Activated T-cell treated with anti-CD3 and anti-CD28 coated beads, Interleukin-2, amount 50 U/mL, for 24 hours (primary cell): ENCODE data around the gene NLRP6.
"Not testable (repeated sequence)": the region's sequence is repeated elsewhere in the genome, so short reads cannot be mapped to it uniquely, and the experiment has no call there.

Source experiments
- DNase-seq: peaks from one replicate; pipeline ENCODE4 v3.0.0-alpha.2; 2020
- H3K27ac Mint-ChIP-seq: 2 replicates; pipeline ENCODE4 v1.8.0; 2020; ENCODE audit warnings: mild to moderate bottlenecking, mixed read lengths
- H3K27me3 Mint-ChIP-seq: 2 replicates; pipeline ENCODE4 v1.8.0; 2020; ENCODE audit warnings: mixed read lengths
- H3K36me3 Mint-ChIP-seq: 2 replicates; pipeline ENCODE4 v1.8.0; 2020; ENCODE audit warnings: low read depth, mixed read lengths
- H3K4me1 Mint-ChIP-seq: 2 replicates; pipeline ENCODE4 v1.8.0; 2020; ENCODE audit warnings: low read depth, mixed read lengths
- H3K4me3 Mint-ChIP-seq: 2 replicates; pipeline ENCODE4 v1.8.0; 2020; ENCODE audit warnings: mild to moderate bottlenecking, moderate library complexity, mixed read lengths
- H3K9me3 Mint-ChIP-seq: 2 replicates; pipeline ENCODE4 v1.8.0; 2020; ENCODE audit warnings: mixed read lengths

NLRP6 gene

GRCh38 chr11:278001-278951, at the start of gene NLRP6:
Gene NLRP6 (plus strand): TSS chr11:278407. CDS start chr11:278570, 163 bp downstream.
- H3K9me3 Mint-ChIP-seq, result peaks cover 10% of the 10 kb centered on the region
- peak within 1 kb of the TSS; percentile 84 for H3K27ac Mint-ChIP-seq
- peak; percentile 36 for DNase-seq
- H3K4me1 Mint-ChIP-seq, result peaks cover 42% of the 10 kb centered on the region
- H3K36me3 Mint-ChIP-seq, result no peaks in the 10 kb centered on the region
- peak within 1 kb of the TSS; percentile 57 for H3K4me3 Mint-ChIP-seq
- H3K27me3 Mint-ChIP-seq, result peaks cover 31% of the 10 kb centered on the region

GRCh38 chr11:230431-230830, 47.8 kb upstream of the NLRP6 start:
- Mint-ChIP-seq H3K9me3 (no peaks in the 10 kb centered on the region), H3K27ac (no peak overlapping the region), H3K36me3 (peaks cover 20% of the 10 kb centered on the region), H3K27me3 (no peaks in the 10 kb centered on the region), H3K4me3 (no peak overlapping the region), H3K4me1 (peaks cover 26% of the 10 kb centered on the region)
- no peak for DNase-seq

GRCh38 chr11:232783-233565, 45.2 kb upstream of the NLRP6 start:
- H3K4me3 Mint-ChIP-seq, result no peak overlapping the region
- no peak overlapping the region for H3K27ac Mint-ChIP-seq
- peaks cover 33% of the 10 kb centered on the region for H3K36me3 Mint-ChIP-seq
- no peaks in the 10 kb centered on the region for H3K9me3 Mint-ChIP-seq
- DNase-seq, result no peak
- no peaks in the 10 kb centered on the region for H3K27me3 Mint-ChIP-seq
- peaks cover 23% of the 10 kb centered on the region for H3K4me1 Mint-ChIP-seq

DNA sequence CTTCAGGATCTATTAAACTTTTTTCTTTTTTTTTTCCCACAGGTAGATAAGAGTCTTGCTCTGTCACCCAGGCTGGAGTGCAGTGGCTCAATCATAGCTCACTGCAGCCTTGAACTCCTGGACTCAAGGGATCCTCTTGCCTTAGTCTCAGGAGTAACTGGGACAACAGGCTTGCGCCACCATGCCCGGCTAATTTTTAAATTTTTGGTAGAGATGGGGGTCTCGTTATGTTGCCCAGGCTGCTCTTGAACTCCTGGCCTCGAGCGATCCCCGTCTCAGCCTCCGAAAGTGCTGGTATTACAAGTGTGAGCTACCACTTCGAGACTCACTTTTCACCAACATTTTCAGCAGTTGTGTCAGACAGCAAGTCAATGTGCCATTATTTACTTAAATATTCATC, 43.0 kb upstream of the NLRP6 start:
- no peak for DNase-seq
- Mint-ChIP-seq H3K9me3 (no peaks in the 10 kb centered on the region), H3K36me3 (peaks cover 41% of the 10 kb centered on the region), H3K4me3 (peak overlapping the region; percentile 99), H3K27me3 (no peaks in the 10 kb centered on the region), H3K4me1 (peaks cover 36% of the 10 kb centered on the region), H3K27ac (peak overlapping the region; percentile 92)

DNA sequence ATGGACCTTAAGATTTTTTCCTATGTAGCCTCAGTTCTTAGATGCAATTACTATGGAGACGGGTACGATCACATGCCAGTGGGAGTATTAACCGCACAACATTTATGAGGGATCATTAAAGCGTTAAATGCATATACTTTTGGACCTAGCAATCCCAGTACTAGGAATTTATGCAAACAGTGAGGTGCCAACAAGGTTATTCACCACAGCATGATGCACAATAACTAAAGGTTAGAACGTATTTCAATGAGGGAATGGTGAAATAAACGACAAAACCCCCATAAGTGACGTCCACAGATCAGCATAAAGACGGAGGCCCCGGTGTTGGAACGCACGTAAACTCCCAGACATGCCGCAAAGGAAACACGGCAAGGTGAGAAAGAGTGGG, 42.6 kb upstream of the NLRP6 start:
- H3K27me3 Mint-ChIP-seq, result no peaks in the 10 kb centered on the region
- peaks cover 37% of the 10 kb centered on the region for H3K4me1 Mint-ChIP-seq
- peaks cover 42% of the 10 kb centered on the region for H3K36me3 Mint-ChIP-seq
- H3K27ac Mint-ChIP-seq, result peak overlapping the region; percentile 92
- no peaks in the 10 kb centered on the region for H3K9me3 Mint-ChIP-seq
- peak overlapping the region; percentile 99 for H3K4me3 Mint-ChIP-seq
- no peak for DNase-seq

- Mint-ChIP-seq H3K4me1 (peaks cover 39% of the 10 kb centered on the region), H3K4me3 (peak within 1 kb of the TSS; percentile 99), H3K9me3 (no peaks in the 10 kb centered on the region), H3K36me3 (peaks cover 47% of the 10 kb centered on the region), H3K27ac (peak within 1 kb of the TSS; percentile 100), H3K27me3 (no peaks in the 10 kb centered on the region)
- peak; percentile 80 for DNase-seq
Measured at GRCh38 chr11:235997-236773, 42.0 kb upstream of the NLRP6 start, which contains the start of gene SIRT3. Gene SIRT3 (minus strand): TSS chr11:236342. CDS start chr11:236328, 14 bp downstream.

GRCh38 chr11:236774-237767, 41.1 kb upstream of the NLRP6 start, which contains the start of gene PSMD13:
Gene PSMD13 (plus strand): TSS chr11:236976. CDS start chr11:237050, 74 bp downstream.
- H3K27ac Mint-ChIP-seq, result peak within 1 kb of the TSS; percentile 100
- H3K4me1 Mint-ChIP-seq, result peaks cover 47% of the 10 kb centered on the region
- H3K27me3 Mint-ChIP-seq, result no peaks in the 10 kb centered on the region
- H3K4me3 Mint-ChIP-seq, result peak within 1 kb of the TSS; percentile 99
- H3K36me3 Mint-ChIP-seq, result peaks cover 55% of the 10 kb centered on the region
- no peaks in the 10 kb centered on the region for H3K9me3 Mint-ChIP-seq
- peak; percentile 93 for DNase-seq

GRCh38 chr11:238346-238745, 39.9 kb upstream of the NLRP6 start:
- H3K4me1 Mint-ChIP-seq, result peaks cover 54% of the 10 kb centered on the region
- peak overlapping the region; percentile 100 for H3K27ac Mint-ChIP-seq

GRCh38 chr11:240315-240714, 37.9 kb upstream of the NLRP6 start:
- no peaks in the 10 kb centered on the region for H3K27me3 Mint-ChIP-seq
- H3K27ac Mint-ChIP-seq, result peak overlapping the region; percentile 100
- no peak overlapping the region for H3K4me3 Mint-ChIP-seq
- no peak for DNase-seq
- H3K9me3 Mint-ChIP-seq, result no peaks in the 10 kb centered on the region
- H3K36me3 Mint-ChIP-seq, result peaks cover 83% of the 10 kb centered on the region
- H3K4me1 Mint-ChIP-seq, result peaks cover 59% of the 10 kb centered on the region

More at GRCh38 chr11:238346-238745, 39.9 kb upstream of the NLRP6 start:
- H3K9me3 Mint-ChIP-seq, DNase-seq, H3K27me3 Mint-ChIP-seq: not testable (repeated sequence)
- Mint-ChIP-seq H3K36me3 (peaks cover 64% of the 10 kb centered on the region), H3K4me3 (peak overlapping the region; percentile 99)

DNA sequence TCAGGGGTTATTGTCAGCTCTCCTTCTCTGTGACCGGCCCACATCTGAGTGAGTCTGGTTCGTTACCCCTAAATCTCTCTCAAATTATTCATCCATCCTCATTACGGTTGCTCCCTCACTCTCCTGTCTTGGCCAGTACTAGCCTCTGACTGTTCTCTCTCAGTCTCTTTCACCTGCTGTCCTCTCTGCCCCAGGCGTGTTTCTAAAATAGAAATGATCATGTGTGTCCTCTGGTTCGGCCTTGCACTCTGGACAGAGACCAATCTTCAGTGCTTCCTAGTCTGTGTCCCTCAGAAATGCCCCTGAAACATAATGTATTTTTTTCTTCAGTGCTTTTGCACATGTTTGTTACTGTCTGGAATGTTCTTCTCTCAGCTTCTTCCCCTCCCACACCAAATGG, 36.6 kb upstream of the NLRP6 start:
- Mint-ChIP-seq H3K4me3 (no peak overlapping the region), H3K4me1 (peaks cover 53% of the 10 kb centered on the region), H3K27ac (peak overlapping the region; percentile 16), H3K27me3 (no peaks in the 10 kb centered on the region), H3K36me3 (peaks cover 97% of the 10 kb centered on the region), H3K9me3 (no peaks in the 10 kb centered on the region)
- no peak for DNase-seq

- H3K4me1 Mint-ChIP-seq, result peaks cover 51% of the 10 kb centered on the region
Measured at GRCh38 chr11:244376-244775, 33.8 kb upstream of the NLRP6 start.

DNA sequence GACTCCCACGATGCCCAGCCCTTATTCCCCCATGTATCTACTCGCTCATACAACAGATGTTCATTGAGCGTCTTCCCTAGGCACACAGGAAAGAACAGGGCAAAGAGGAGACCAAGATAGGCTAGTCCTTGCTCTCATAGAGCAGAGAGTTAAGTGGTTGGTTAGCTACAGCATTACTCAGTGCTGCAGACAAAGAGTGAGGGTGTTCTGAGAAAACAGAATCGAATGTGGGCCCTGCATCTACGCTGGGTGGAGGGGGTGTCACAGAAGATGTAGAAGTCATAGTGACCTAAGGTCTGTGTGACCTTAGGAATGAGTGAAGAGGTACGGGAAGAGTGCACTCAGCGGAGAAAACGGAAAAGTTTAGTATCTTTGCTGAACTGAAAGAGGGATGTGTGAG, 29.1 kb upstream of the NLRP6 start:
- H3K4me3 Mint-ChIP-seq, result no peak overlapping the region
- DNase-seq, result no peak
- H3K27ac Mint-ChIP-seq, result peak overlapping the region; percentile 45
- peaks cover 97% of the 10 kb centered on the region for H3K36me3 Mint-ChIP-seq
- H3K9me3 Mint-ChIP-seq, result no peaks in the 10 kb centered on the region
- no peaks in the 10 kb centered on the region for H3K27me3 Mint-ChIP-seq
- H3K4me1 Mint-ChIP-seq, result peaks cover 31% of the 10 kb centered on the region

More at GRCh38 chr11:244376-244775, 33.8 kb upstream of the NLRP6 start:
- no peak overlapping the region for H3K4me3 Mint-ChIP-seq
- no peaks in the 10 kb centered on the region for H3K9me3 Mint-ChIP-seq
- H3K36me3 Mint-ChIP-seq, result peaks cover 97% of the 10 kb centered on the region
- no peaks in the 10 kb centered on the region for H3K27me3 Mint-ChIP-seq
- DNase-seq, result no peak
- H3K27ac Mint-ChIP-seq, result no peak overlapping the region

DNA sequence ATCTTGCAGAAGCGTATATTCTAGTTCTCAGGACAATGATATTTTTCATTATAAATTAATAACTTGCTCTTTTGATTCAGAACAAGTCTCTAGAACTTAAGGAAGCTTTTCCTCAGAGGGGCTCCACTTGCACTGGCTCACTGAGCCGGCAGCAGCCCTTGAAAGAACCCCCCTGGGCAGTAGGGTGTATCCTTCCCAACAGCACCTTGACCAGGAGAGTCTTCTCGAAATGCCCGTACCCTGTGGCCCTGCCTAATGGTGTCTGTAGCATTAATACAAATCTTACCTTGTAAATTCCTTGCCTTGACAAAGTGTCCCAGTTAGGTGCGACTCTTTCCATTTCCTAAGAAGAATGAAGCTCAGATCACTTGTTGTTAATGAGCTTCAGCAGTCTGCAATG, 27.9 kb upstream of the NLRP6 start:
- Mint-ChIP-seq H3K4me1 (peaks cover 27% of the 10 kb centered on the region), H3K9me3 (no peaks in the 10 kb centered on the region), H3K27ac (peak overlapping the region; percentile 84), H3K4me3 (no peak overlapping the region), H3K36me3 (peaks cover 85% of the 10 kb centered on the region), H3K27me3 (no peaks in the 10 kb centered on the region)
- DNase-seq, result no peak
